Measurements from ENCODE around the gene TOR2A. TPM values are rescaled to one million over a fixed set of nuclear protein-coding genes. Genes with fewer than 3 reads are reported as not detected.

TOR2A gene
- total and polyA plus RNA-seq, 3 donors from 2014 or later, result 28.7 to 32.0 (median 30.4) TPM

GRCh38 chr9:127780126-127780885, 45.2 kb upstream of the TOR2A start:
- DNase-seq, result no peak
- Histone ChIP-seq H3K36me3 (ENCODE audit: low read depth, missing control alignments) (no peaks in the 10 kb centered on the region), H3K27ac (no peak overlapping the region), H3K27me3 (no peaks in the 10 kb centered on the region), H3K4me1 (peaks cover 15% of the 10 kb centered on the region), H3K9me3 (no peaks in the 10 kb centered on the region), H3K4me3 (no peak overlapping the region)
- intact Hi-C loops (cut with DNase I; ENCODE audit: low total_unique reads), result loop anchor here (5.0 to 10.0 kb wide), 2 partner anchors 43 to 84 kb away; partner anchors contain the start of gene TOR2A
- 82 to 83% methylated on average over 11 to 20 of the region's 20 CpGs for WGBS, 2 donors
- TF ChIP-seq POLR2A (IDR thresholded peaks at IDR 0.05) (no peak), CTCF (IDR thresholded peaks at IDR 0.05) (no peak)

GRCh38 chr9:127779136-127779981, 44.3 kb upstream of the TOR2A start:
- DNase-seq, result no peak
- 76 to 84% methylated on average over 16 to 17 of the region's 17 CpGs for WGBS, 2 donors
- no peak overlapping the region for H3K4me3 ChIP-seq
- H3K27ac ChIP-seq, result peak overlapping the region in 1 of 2 donors; percentile 18
- TF ChIP-seq CTCF (IDR thresholded peaks at IDR 0.05) (no peak), POLR2A (IDR thresholded peaks at IDR 0.05) (no peak)
- no peaks in the 10 kb centered on the region for H3K36me3 ChIP-seq (ENCODE audit: low read depth, missing control alignments)
- no peaks in the 10 kb centered on the region for H3K27me3 ChIP-seq
- peaks cover 11% of the 10 kb centered on the region for H3K4me1 ChIP-seq
- H3K9me3 ChIP-seq, result no peaks in the 10 kb centered on the region
- intact Hi-C loops (cut with DNase I; ENCODE audit: low total_unique reads), result no loop called here

DNA sequence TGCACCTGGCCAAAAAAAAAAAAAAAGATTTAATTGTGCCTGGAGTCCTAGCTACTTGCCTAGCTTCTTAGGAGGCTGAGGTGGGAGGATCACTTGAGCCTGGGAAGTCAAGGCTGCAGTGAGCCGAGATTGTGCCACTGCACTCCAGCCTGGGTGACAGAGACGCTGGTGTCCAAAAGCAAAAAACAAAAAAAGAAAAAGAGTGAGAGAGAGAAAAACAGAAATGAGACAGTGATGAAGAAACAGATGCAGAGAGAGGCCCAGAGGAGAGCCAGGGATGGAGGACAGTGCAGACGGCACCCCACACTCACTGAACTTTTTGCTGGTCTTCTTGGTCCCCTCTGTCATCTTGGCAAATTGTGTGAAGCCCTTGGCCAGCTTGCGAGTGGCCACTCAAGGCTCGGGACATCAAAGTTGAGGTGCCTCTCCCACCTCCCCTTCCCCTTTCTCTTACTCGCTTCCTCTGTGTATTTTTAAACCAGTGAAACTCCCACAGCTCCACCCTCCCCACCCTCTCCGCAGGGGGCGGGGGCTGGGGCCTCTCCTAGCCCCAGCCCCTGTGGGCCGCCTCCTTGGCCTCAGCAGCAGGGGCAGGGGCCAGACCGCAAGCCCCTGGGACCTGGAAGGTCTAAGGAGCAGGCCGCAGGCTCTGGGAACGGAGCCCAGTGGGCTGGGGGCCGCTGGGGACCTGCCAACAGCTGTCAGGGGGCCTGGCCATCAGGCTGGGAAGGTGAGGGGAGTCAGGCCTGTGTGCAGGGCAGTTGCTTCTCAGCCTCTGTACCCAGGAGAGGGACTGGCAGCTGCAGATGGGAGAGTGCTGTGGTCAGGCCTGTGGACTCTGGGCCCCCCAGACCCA, 43.4 kb upstream of the TOR2A start, which contains the start of gene SH2D3C:
Gene SH2D3C, minus strand, starts transcription at position 387 of the 856 bp plus-strand sequence. Its CDS starts 39 bp downstream, at position 348.
- Histone ChIP-seq H3K36me3 (ENCODE audit: low read depth, missing control alignments) (no peaks in the 10 kb centered on the region), H3K27me3 (no peaks in the 10 kb centered on the region), H3K9me3 (no peaks in the 10 kb centered on the region), H3K4me1 (peaks cover 4% of the 10 kb centered on the region), H3K27ac (peak within 1 kb of the TSS in 1 of 2 donors; percentile 18), H3K4me3 (no peak within 1 kb of the TSS)
- intact Hi-C loops (cut with DNase I; ENCODE audit: low total_unique reads), result no loop called here
- WGBS, 2 donors, result 54 to 55% methylated on average over 9 to 13 of the region's 13 CpGs
- TF ChIP-seq CTCF (IDR thresholded peaks at IDR 0.05), result no peak
- no peak for TF ChIP-seq POLR2A (IDR thresholded peaks at IDR 0.05)
- DNase-seq, result no peak

- no peaks in the 10 kb centered on the region for H3K36me3 ChIP-seq (ENCODE audit: low read depth, missing control alignments)
- H3K9me3 ChIP-seq, result no peaks in the 10 kb centered on the region
- no peak for DNase-seq
- peaks cover 4% of the 10 kb centered on the region for H3K4me1 ChIP-seq
- no peak overlapping the region for H3K4me3 ChIP-seq
- 75 to 89% methylated on average over 17 to 18 of the region's 18 CpGs for WGBS, 2 donors
- H3K27me3 ChIP-seq, result no peaks in the 10 kb centered on the region
- H3K27ac ChIP-seq, result no peak overlapping the region
- TF ChIP-seq CTCF (IDR thresholded peaks at IDR 0.05) (no peak), POLR2A (IDR thresholded peaks at IDR 0.05) (no peak)
- intact Hi-C loops (cut with DNase I; ENCODE audit: low total_unique reads), result no loop called here
Observed at GRCh38 chr9:127777368-127777980, 42.4 kb upstream of the TOR2A start.

All from testis (tissue), 3 donors.